Activated CD4-positive, alpha-beta T cell treated with anti-CD3 and anti-CD28 coated beads, Interleukin-2, amount 50 U/mL, for 4 hours (primary cell): ENCODE measurements around the gene CORO7.

Source experiments
- DNase-seq, 2 experiments: peaks; one replicate each; pipeline ENCODE4 v3.0.0-alpha.2; 2020

Gene CORO7

GRCh38 chr16:4370570-4371356, 45.6 kb downstream of the CORO7 start:
- no peak for DNase-seq

- DNase-seq: no peak
Observed at GRCh38 chr16:4370151-4370550, 46.2 kb downstream of the CORO7 start.

GRCh38 chr16:4369007-4369733, 47.2 kb downstream of the CORO7 start:
- DNase-seq: no peak

- no peak for DNase-seq
Observed at GRCh38 chr16:4367393-4367856, 49.0 kb downstream of the CORO7 start.

GRCh38 chr16:4366016-4366415, 50.4 kb downstream of the CORO7 start:
- no peak for DNase-seq

- DNase-seq: no peak
Observed at GRCh38 chr16:4365615-4366014, 50.8 kb downstream of the CORO7 start.

GRCh38 chr16:4365014-4365406, 51.4 kb downstream of the CORO7 start:
- DNase-seq: no peak

GRCh38 chr16:4364196-4365013, 52.0 kb downstream of the CORO7 start:
- DNase-seq: no peak

- no peak for DNase-seq
Observed at GRCh38 chr16:4362476-4363135, 53.8 kb downstream of the CORO7 start.

GRCh38 chr16:4361944-4362311, 54.5 kb downstream of the CORO7 start:
- DNase-seq: no peak

GRCh38 chr16:4361033-4361943, 55.1 kb downstream of the CORO7 start:
- no peak for DNase-seq

- no peak for DNase-seq
Observed at GRCh38 chr16:4360538-4361021, 55.8 kb downstream of the CORO7 start.

- DNase-seq: no peak
Observed at GRCh38 chr16:4359914-4360313, 56.5 kb downstream of the CORO7 start.

- peak; percentile 55 to 61 for DNase-seq
Observed at GRCh38 chr16:4358831-4359561, 57.4 kb downstream of the CORO7 start.

GRCh38 chr16:4358236-4358635, 58.2 kb downstream of the CORO7 start:
- no peak for DNase-seq

GRCh38 chr16:4356820-4357219, 59.6 kb downstream of the CORO7 start:
- no peak for DNase-seq

- no peak for DNase-seq
Observed at GRCh38 chr16:4354512-4355409, 61.6 kb downstream of the CORO7 start.

GRCh38 chr16:4353675-4354074, 62.7 kb downstream of the CORO7 start:
- no peak for DNase-seq

- no peak for DNase-seq
Observed at GRCh38 chr16:4352843-4353242, 63.6 kb downstream of the CORO7 start.

- DNase-seq: no peak
Observed at GRCh38 chr16:4351880-4352279, 64.5 kb downstream of the CORO7 start.
